ENCODE results near the gene ATP1A3. TPM values are rescaled to one million over a fixed set of nuclear protein-coding genes. Genes with fewer than 3 reads are reported as not detected.
"Not testable (repeated sequence)": the region's sequence is repeated elsewhere in the genome, so short reads cannot be mapped to it uniquely, and the experiment has no call there.

ATP1A3 gene
- 11.2 and 12.1 TPM in 2 replicates for total RNA-seq (2014; rRNA removed; shearing (Covaris generic))

DNA sequence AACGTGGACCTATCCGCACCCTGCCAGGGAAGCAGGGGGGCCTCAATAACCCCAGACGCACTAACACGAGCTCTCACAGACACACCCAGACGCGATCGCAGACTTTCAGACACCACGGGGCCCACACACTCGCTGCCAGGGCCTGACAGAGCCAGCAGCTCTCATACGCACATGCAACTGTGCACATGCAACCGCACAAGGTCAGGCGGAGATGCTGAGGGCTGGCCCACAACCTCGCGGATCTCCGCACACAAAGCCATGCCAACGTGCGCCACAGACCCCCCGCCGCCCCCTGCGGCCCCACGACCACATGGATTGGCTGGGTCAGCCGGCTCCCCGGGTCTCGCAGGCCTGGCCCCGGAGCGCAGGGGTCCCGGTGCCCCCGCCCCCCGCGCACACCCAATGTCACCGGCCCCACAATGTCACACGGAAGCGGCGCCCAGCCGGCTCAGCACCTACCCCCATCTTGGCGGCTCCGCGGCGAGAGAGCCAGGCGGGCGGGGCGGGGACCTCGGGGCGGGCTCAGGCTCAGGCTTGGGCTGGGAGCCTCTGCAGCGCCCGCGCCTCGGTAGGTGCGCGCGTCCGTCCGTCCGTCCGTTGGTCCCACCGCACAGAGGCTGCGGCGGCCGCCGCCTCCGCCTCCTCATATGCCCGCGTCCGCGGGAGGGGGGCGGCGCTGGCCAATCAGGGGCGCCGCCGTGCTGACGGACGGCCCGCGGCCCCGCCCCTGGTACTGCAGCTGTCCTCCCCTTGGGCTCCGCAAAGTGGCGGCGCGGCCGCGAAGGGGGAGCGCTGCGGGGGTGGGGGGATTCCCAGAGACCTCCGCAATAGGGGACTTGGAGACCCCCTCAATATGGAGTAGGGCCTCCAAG lies at the start of gene ATP1A3:
Gene ATP1A3 (minus strand): TSS at position 619 of the 872 bp plus-strand sequence. CDS start 154 bp downstream, at position 465.
- no peaks in the 10 kb centered on the region for H3K9me3 ChIP-seq (replicated peaks)
- H3K4me3 ChIP-seq: peak within 1 kb of the TSS; percentile 68
- H3K27me3 ChIP-seq: no peaks in the 10 kb centered on the region
- no peaks in the 10 kb centered on the region for H3K36me3 ChIP-seq
- no peak within 1 kb of the TSS for H3K27ac ChIP-seq
- DNase-seq: peak; percentile 78 to 89
- peaks cover 2% of the 10 kb centered on the region; the same call in 1 of the 2 replicates for H3K4me1 ChIP-seq

GRCh38 chr19:42042455-42043170 lies 48.6 kb upstream of the ATP1A3 start:
- Histone ChIP-seq H3K27me3 (no peaks in the 10 kb centered on the region), H3K27ac (no peak overlapping the region)

GRCh38 chr19:42040491-42040890 lies 46.5 kb upstream of the ATP1A3 start:
- not testable (repeated sequence) for H3K4me3 ChIP-seq; H3K36me3 ChIP-seq; DNase-seq; H3K27ac ChIP-seq; H3K4me1 ChIP-seq; H3K9me3 ChIP-seq (replicated peaks); H3K27me3 ChIP-seq

More at GRCh38 chr19:42042455-42043170, 48.6 kb upstream of the ATP1A3 start:
- Histone ChIP-seq H3K9me3 (replicated peaks) (no peaks in the 10 kb centered on the region), H3K36me3 (no peaks in the 10 kb centered on the region), H3K4me3 (no peak overlapping the region), H3K4me1 (peaks cover 7% of the 10 kb centered on the region; the same call in 1 of the 2 replicates)
- DNase-seq: no peak

GRCh38 chr19:42040031-42040430 lies 46.0 kb upstream of the ATP1A3 start:
- H3K4me3 ChIP-seq: no peak overlapping the region
- no peaks in the 10 kb centered on the region for H3K36me3 ChIP-seq
- peak in 1 of 2 experiments; percentile 57 for DNase-seq
- H3K4me1 ChIP-seq: peaks cover 10% of the 10 kb centered on the region; the same call in 1 of the 2 replicates
- H3K9me3 ChIP-seq (replicated peaks): no peaks in the 10 kb centered on the region
- H3K27me3 ChIP-seq: no peaks in the 10 kb centered on the region
- H3K27ac ChIP-seq: no peak overlapping the region

DNA sequence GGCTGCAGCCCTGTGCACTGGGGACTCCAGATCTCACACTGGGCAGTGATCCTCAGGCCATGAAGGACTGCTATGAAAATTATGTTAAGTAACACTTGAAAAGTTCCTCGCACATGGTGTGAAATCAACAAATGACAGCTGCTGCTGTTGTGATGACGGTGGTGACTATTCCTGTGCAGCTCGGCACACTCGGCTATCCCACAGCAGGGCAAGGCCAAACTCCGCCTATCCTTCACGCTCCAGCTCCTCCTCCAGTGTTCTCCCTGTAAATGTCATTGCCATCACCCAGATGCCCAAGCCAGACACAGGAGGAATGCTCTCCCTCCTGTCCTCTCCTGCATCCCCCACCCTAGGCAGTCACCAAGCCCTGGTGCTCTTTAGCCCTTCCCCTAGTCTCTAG lies 44.6 kb upstream of the ATP1A3 start:
- peak; percentile 27 to 39 for DNase-seq
- H3K9me3 ChIP-seq (replicated peaks): no peaks in the 10 kb centered on the region
- H3K4me1 ChIP-seq: peaks cover 12% of the 10 kb centered on the region; the same call in 1 of the 2 replicates
- H3K36me3 ChIP-seq: no peaks in the 10 kb centered on the region
- no peak overlapping the region for H3K27ac ChIP-seq
- H3K4me3 ChIP-seq: no peak overlapping the region
- H3K27me3 ChIP-seq: no peaks in the 10 kb centered on the region

DNA sequence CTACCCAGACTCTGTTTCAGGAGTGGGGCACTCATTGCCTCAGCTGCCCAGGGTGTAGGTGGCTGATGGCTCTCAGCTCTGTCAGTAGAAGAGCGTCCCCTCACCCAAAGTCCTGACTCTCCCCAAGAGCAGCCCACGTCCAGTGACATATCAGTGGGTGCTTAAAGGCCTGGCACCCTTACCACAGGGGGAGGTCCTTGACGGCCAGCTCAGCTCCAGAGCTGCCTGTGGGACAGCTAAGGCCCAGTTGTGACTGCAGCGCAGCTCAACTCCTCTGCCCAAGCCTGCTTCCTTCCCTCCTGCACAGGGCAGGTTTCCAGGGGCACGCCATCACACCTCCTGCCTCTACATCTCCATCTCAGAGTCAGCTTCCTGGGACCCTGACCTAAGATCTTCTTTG lies 43.6 kb upstream of the ATP1A3 start:
- Histone ChIP-seq H3K9me3 (replicated peaks) (no peaks in the 10 kb centered on the region), H3K4me1 (peaks cover 16% of the 10 kb centered on the region), H3K27ac (no peak overlapping the region), H3K36me3 (no peaks in the 10 kb centered on the region), H3K27me3 (no peaks in the 10 kb centered on the region), H3K4me3 (no peak overlapping the region)
- no peak for DNase-seq

DNA sequence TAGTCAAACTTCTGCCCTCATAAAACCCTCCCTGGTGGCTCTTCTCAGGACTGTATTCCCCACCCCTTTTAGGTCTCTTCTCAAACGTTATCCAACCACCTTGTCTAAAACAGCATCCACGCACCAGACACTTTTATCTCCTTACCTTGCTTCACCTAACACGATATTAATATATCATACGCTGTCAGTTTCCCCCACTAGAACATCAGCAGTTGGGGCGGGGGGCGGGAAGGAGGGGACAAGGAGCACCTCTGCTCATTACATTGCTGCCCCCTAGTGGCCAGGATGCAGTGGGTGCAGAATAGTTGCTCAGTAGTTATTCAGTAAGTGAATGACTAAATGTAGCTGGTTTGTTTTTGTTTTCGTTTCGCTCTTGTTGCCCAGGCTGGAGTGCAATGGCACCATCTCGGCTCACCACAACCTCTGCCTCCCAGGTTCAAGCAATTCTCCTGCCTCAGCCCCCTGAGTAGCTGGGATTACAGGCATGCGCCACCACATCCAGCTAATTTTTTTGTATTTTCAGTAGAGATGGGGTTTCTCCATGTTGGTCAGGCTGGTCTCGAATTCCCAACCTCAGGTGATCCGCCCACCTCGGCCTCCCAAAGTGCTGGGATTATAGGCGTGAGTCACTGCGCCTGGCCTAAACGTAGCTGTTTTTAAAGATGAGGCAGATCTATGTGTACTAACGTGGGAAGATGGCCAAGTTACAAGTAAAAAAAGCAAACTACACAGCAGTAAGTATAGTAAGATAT lies 40.8 kb upstream of the ATP1A3 start:
- H3K27ac ChIP-seq; H3K27me3 ChIP-seq; H3K4me3 ChIP-seq; H3K36me3 ChIP-seq; H3K9me3 ChIP-seq (replicated peaks): not testable (repeated sequence)
- peak; percentile 76 to 92 for DNase-seq
- peaks cover 29% of the 10 kb centered on the region for H3K4me1 ChIP-seq

GRCh38 chr19:42033413-42033812 lies 39.4 kb upstream of the ATP1A3 start:
- no peaks in the 10 kb centered on the region for H3K9me3 ChIP-seq (replicated peaks)
- no peak overlapping the region; the same call in 1 of the 2 replicates for H3K27ac ChIP-seq
- no peak overlapping the region for H3K4me3 ChIP-seq
- H3K27me3 ChIP-seq: no peaks in the 10 kb centered on the region
- H3K36me3 ChIP-seq: no peaks in the 10 kb centered on the region
- peaks cover 23% of the 10 kb centered on the region for H3K4me1 ChIP-seq
- DNase-seq: no peak

DNA sequence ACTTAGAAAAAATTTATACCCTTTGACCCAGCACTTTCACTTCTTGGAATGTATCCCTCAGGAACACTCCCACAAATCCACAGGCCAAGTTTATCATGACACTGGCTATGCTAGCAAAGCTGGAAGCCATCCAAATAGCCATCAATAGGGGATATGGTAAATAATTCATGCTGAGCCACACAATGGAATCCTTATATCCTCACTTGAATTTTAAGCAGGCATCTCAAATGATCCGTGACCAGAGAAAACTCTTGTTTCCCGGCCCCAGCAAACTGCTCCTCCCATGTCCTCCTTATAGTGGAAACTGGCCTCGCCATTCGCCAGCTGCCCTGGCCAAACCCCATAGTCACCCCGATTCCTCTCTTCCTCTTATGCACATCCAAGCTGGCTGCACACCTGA lies 38.4 kb upstream of the ATP1A3 start:
- DNase-seq: peak; percentile 96 to 99
- H3K27me3 ChIP-seq: no peaks in the 10 kb centered on the region
- H3K27ac ChIP-seq: peak overlapping the region; percentile 69
- H3K4me3 ChIP-seq: no peak overlapping the region
- H3K36me3 ChIP-seq: no peaks in the 10 kb centered on the region
- H3K9me3 ChIP-seq (replicated peaks): no peaks in the 10 kb centered on the region
- H3K4me1 ChIP-seq: peaks cover 22% of the 10 kb centered on the region

DNA sequence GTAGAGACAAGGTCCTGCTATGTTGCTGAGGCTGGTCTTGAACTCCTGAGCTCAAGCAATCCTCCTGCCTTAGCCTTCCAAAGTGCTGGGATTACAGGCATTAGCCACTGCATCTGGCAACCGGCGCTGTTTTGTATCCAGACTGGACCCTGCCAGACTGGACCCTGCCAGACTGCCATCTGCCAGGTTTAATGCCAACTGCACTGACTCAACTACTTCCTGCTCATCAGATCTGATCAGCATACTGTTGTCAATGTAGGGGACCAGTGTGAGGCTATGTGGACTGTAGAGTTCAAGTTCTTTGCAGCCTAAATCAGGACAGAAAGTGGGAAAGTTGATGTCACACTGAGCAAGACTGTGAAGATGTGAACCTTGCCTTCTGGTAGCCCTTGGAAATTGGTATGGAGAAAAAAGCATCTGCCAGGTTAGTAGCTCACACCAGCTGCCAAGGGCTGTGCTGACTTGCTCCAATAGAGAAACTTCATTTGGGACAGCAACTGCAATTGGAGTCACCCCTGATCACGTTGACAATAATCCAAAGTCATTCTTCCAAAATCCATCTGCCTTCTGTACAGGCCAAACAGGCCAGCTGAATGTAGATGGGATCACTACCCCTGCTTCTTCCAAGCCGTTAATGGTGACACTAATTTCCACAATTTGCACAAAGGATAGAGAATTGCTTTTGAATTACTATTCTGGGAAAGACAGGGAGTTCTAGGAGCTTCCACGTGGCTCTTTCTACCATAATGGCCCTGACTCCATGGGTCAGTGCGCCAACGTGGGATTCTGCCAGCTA lies 36.8 kb upstream of the ATP1A3 start:
- H3K4me3 ChIP-seq: no peak overlapping the region
- peaks cover 22% of the 10 kb centered on the region for H3K4me1 ChIP-seq
- no peak overlapping the region for H3K27ac ChIP-seq
- no peaks in the 10 kb centered on the region for H3K9me3 ChIP-seq (replicated peaks)
- no peaks in the 10 kb centered on the region for H3K27me3 ChIP-seq
- no peaks in the 10 kb centered on the region for H3K36me3 ChIP-seq
- DNase-seq: no peak

GRCh38 chr19:42028304-42029216 lies 34.5 kb upstream of the ATP1A3 start:
- peaks cover 17% of the 10 kb centered on the region for H3K4me1 ChIP-seq
- no peaks in the 10 kb centered on the region for H3K36me3 ChIP-seq
- H3K27me3 ChIP-seq: no peaks in the 10 kb centered on the region
- no peak overlapping the region for H3K4me3 ChIP-seq
- peak; percentile 30 to 53 for DNase-seq
- H3K9me3 ChIP-seq (replicated peaks): no peaks in the 10 kb centered on the region
- no peak overlapping the region for H3K27ac ChIP-seq

GRCh38 chr19:42024622-42025111 lies 30.6 kb upstream of the ATP1A3 start:
- Histone ChIP-seq H3K9me3 (replicated peaks) (no peaks in the 10 kb centered on the region), H3K36me3 (no peaks in the 10 kb centered on the region), H3K4me3 (no peak overlapping the region), H3K4me1 (no peaks in the 10 kb centered on the region), H3K27ac (no peak overlapping the region), H3K27me3 (no peaks in the 10 kb centered on the region)
- DNase-seq: no peak

DNA sequence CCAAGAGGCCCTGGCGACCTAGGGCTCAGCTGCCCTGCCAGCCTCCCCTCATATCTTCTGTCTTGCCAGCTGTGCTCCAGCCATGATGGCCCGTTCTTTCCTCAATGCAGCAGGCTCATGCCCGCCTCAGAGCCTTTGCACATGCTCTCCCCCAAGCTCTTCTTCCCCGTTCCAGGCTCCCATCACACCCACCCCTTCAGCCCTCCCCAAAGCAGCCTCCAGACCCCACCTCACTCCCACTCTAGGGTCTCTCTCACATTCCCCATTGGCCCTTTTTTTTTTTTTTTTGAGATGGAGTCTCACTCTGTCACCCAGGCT lies 29.9 kb upstream of the ATP1A3 start:
- no peak overlapping the region for H3K4me3 ChIP-seq
- no peak overlapping the region for H3K27ac ChIP-seq
- no peaks in the 10 kb centered on the region for H3K36me3 ChIP-seq
- no peaks in the 10 kb centered on the region for H3K9me3 ChIP-seq (replicated peaks)
- no peak for DNase-seq
- H3K27me3 ChIP-seq: no peaks in the 10 kb centered on the region
- no peaks in the 10 kb centered on the region for H3K4me1 ChIP-seq

All from SJCRH30 (cell line).